ENCODE data around the gene SOAT2.

The SOAT2 gene

DNA sequence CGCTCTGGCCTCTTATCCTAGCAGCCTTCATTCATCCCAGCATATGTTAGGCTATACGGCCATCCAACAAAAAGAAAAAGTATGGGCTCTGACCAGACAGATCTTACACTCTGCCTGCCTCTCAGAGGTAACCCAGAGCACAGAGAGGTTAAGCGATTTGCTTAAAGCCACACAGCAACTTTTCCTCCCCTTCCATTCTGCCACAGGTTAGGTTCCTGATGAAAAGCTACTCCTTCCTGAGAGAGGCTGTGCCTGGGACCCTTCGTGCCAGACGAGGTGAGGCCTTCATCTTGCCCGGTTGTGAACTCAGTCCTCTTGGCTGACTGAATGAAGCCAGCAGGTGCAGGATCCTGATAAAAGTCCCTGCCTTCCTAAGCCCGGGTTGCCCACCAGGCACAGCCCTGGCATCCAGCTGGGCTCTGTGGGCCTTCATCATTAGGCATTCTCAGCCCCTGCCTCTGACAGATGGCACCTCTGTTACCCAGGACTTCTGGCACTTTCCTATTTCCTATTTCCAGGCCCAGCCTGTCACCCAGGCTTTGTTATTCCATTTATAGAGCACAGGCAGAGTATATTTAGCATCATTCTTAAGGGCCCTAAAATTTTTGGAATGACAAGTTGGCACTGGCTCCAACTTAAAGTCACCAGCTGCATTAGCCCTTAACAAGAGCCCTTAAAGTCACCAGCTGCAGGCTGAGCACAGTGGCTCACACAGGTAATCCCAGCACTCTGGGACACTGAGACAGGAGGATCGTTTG, 12.8 kb downstream of the SOAT2 start:
- TF ChIP-seq FOXP2 (optimal IDR thresholded peaks at IDR 0.05; ENCODE audit: borderline replicate concordance, extremely low read depth, extremely low read length, insufficient read depth) (no peak), TAF1 (IDR thresholded peaks at IDR 0.05; ENCODE audit: borderline replicate concordance, insufficient read depth, low read length) (no peak), SIN3A (IDR thresholded peaks at IDR 0.05; ENCODE audit: borderline replicate concordance, insufficient read depth, low read length) (no peak), POLR2AphosphoS5 (IDR thresholded peaks at IDR 0.05; ENCODE audit: low read depth, low read length) (no peak)
- TF ChIP-seq, protein P1, sequence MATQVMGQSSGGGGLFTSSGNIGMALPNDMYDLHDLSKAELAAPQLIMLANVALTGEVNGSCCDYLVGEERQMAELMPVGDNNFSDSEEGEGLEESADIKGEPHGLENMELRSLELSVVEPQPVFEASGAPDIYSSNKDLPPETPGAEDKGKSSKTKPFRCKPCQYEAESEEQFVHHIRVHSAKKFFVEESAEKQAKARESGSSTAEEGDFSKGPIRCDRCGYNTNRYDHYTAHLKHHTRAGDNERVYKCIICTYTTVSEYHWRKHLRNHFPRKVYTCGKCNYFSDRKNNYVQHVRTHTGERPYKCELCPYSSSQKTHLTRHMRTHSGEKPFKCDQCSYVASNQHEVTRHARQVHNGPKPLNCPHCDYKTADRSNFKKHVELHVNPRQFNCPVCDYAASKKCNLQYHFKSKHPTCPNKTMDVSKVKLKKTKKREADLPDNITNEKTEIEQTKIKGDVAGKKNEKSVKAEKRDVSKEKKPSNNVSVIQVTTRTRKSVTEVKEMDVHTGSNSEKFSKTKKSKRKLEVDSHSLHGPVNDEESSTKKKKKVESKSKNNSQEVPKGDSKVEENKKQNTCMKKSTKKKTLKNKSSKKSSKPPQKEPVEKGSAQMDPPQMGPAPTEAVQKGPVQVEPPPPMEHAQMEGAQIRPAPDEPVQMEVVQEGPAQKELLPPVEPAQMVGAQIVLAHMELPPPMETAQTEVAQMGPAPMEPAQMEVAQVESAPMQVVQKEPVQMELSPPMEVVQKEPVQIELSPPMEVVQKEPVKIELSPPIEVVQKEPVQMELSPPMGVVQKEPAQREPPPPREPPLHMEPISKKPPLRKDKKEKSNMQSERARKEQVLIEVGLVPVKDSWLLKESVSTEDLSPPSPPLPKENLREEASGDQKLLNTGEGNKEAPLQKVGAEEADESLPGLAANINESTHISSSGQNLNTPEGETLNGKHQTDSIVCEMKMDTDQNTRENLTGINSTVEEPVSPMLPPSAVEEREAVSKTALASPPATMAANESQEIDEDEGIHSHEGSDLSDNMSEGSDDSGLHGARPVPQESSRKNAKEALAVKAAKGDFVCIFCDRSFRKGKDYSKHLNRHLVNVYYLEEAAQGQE (IDR thresholded peaks at IDR 0.05; ENCODE audit: insufficient read depth in 1 of 2, low read depth in 2 of 2, low read length in 2 of 2), result no peak

DNA sequence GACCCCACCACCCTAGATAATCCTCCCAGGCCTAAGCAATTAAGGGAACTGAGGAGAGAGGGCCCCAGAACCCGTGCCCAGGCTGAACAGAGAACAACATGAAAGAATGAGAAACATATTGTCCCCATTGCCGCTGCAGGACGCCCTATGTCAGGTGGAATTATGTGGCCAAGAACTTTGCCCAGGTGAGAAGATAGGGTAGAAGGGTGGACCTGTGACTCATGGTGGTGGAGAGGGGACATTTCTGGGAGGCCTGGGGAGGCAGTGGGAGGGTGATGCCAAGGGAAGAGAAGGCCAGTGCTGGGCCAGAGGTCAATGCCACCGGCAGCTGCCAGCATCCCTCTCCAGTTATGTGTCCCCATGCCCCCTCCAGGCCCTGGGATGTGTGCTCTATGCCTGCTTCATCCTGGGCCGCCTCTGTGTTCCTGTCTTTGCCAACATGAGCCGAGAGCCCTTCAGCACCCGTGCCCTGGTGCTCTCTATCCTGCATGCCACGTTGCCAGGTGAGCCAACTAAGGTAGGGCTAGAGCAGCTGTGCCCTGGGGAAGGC, 15.5 kb downstream of the SOAT2 start:
- TF ChIP-seq FOXP2 (optimal IDR thresholded peaks at IDR 0.05; ENCODE audit: borderline replicate concordance, extremely low read depth, extremely low read length, insufficient read depth), result no peak
- no peak for TF ChIP-seq POLR2AphosphoS5 (IDR thresholded peaks at IDR 0.05; ENCODE audit: low read depth, low read length)
- TF ChIP-seq, protein P1 (IDR thresholded peaks at IDR 0.05; ENCODE audit: insufficient read depth in 1 of 2, low read depth in 2 of 2, low read length in 2 of 2), result no peak
- TF ChIP-seq TAF1 (IDR thresholded peaks at IDR 0.05; ENCODE audit: borderline replicate concordance, insufficient read depth, low read length), result no peak
- TF ChIP-seq SIN3A (IDR thresholded peaks at IDR 0.05; ENCODE audit: borderline replicate concordance, insufficient read depth, low read length), result no peak

DNA sequence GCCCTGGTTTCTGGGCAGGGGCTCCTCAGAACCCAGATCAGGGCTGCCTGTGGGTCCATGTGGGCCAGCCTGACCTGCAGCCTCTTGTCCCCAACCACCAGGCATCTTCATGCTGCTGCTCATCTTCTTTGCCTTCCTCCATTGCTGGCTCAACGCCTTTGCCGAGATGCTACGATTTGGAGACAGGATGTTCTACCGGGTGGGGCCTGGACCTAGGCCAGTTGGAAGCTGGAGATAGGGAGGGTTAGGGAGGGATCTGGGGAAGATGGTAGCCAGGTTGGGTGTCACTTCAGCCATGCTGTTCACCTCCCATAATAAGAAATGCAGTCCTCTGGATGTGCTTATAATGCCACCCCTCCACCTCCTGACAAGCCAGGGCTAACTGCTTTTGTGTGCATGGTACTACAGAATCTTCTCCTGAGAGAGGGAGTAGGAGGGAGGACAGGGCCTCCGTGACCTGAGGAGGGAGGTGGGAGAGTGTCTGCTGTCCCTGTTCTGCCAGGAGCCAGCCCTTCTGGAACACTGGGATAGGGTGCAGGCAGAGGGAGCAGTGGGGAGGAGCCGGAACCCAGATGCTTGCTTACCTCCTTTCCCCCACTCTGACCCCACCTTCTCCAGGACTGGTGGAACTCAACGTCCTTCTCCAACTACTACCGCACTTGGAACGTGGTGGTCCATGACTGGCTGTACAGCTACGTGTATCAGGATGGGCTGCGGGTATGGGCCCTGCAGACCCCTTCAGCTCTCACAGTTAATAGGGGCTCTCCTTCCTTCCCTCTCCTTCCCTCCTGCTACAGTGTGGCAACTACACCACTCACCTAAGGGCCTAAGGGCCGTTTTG, 17.6 kb downstream of the SOAT2 start:
- no peak for TF ChIP-seq POLR2AphosphoS5 (IDR thresholded peaks at IDR 0.05; ENCODE audit: low read depth, low read length)
- TF ChIP-seq TAF1 (IDR thresholded peaks at IDR 0.05; ENCODE audit: borderline replicate concordance, insufficient read depth, low read length), result no peak
- TF ChIP-seq, protein P1 (IDR thresholded peaks at IDR 0.05; ENCODE audit: insufficient read depth in 1 of 2, low read depth in 2 of 2, low read length in 2 of 2), result no peak
- TF ChIP-seq SIN3A (IDR thresholded peaks at IDR 0.05; ENCODE audit: borderline replicate concordance, insufficient read depth, low read length), result no peak
- no peak for TF ChIP-seq FOXP2 (optimal IDR thresholded peaks at IDR 0.05; ENCODE audit: borderline replicate concordance, extremely low read depth, extremely low read length, insufficient read depth)

DNA sequence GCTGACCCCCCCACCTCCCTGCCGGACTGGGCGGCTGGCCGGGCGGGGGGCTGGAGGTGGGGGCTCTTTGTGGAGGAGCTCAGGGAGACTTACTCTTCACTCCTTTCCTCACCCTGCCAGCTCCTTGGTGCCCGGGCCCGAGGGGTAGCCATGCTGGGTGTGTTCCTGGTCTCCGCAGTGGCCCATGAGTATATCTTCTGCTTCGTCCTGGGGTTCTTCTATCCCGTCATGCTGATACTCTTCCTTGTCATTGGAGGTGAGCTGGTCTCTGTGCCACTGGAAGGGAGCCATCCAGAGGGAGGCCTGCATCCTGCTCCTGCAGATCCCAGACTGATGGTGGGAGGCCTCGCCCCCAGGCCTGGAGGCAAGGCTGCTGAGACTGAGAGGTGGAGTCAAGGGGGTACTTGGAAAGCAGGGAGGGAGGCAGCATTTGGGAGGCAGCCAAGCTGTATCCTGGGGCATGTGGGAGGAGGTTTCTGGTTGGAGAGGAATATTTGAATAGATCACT, 19.7 kb downstream of the SOAT2 start:
- TF ChIP-seq, protein P1 (IDR thresholded peaks at IDR 0.05; ENCODE audit: insufficient read depth in 1 of 2, low read depth in 2 of 2, low read length in 2 of 2), result no peak
- TF ChIP-seq TAF1 (IDR thresholded peaks at IDR 0.05; ENCODE audit: borderline replicate concordance, insufficient read depth, low read length) (no peak), POLR2AphosphoS5 (IDR thresholded peaks at IDR 0.05; ENCODE audit: low read depth, low read length) (no peak)
